B cell (primary cell): ENCODE results near the gene PRSS33. TPM values are rescaled to one million over a fixed set of nuclear protein-coding genes. Genes with fewer than 3 reads are reported as not detected.

ENCODE experiments used
- ATAC-seq: fragments of 200-7000 bp; cut with Tn5 transposase; one replicate; pipeline ENCODE4 v1.10.0; 2021; ENCODE audit warnings: low read depth, mild to moderate bottlenecking, moderate number of reproducible peaks, moderate library complexity
- CTCF ChIA-PET: fragments of 350-600 bp; sonication (Branson Sonifier 250); formaldehyde crosslinking; loops from one replicate; lab custom pipeline; 2021; ENCODE audit warnings: antibody characterized with exemption, inconsistent platforms; lab: Charles Lee
- POLR2A ChIA-PET: fragments of 350-600 bp; sonication (Branson Sonifier 250); formaldehyde crosslinking; loops from one replicate; lab custom pipeline; 2021; ENCODE audit warnings: antibody characterized with exemption; lab: Charles Lee
- DNase-seq: peaks from one replicate; pipeline ENCODE4 v3.0.0; 2013
- H2AFZ ChIP-seq: 2 replicates; pipeline ENCODE4 v1.6.1; 2012; ENCODE audit warnings: mild to moderate bottlenecking, low read depth, low read length; ENCODE audit not compliant: insufficient read depth, poor library complexity, severe bottlenecking
- H3K27ac ChIP-seq, 2 donors: 1 replicate in 1 of 2; 2 replicates in 1 of 2; pipeline ENCODE4 v1.5.1; 2012 to 2013; ENCODE audit warnings: low read length in 2 of 2, mild to moderate bottlenecking in 2 of 2, moderate library complexity in 1 of 2
- H3K27me3 ChIP-seq, 4 experiments: fragments of 200-600 bp in 1 of 4; sonication (generic) in 1 of 4; replicated peaks in 1 of 4; 1 replicate in 2 of 4; 2 replicates in 2 of 4; pipeline versions ENCODE4 v1.6.1 to v1.7.0; 2013 to 2016; ENCODE audit warnings: low read length in 3 of 4, mild to moderate bottlenecking in 2 of 4, mixed read lengths in 1 of 4, moderate library complexity in 1 of 4; ENCODE audit not compliant: insufficient read depth in 4 of 4, control insufficient read depth in 3 of 4; ENCODE audit errors: control extremely low read depth in 1 of 4
- H3K36me3 ChIP-seq, 2 experiments: replicated peaks in 1 of 2; 1 replicate in 1 of 2; 2 replicates in 1 of 2; pipeline versions ENCODE4 v1.6.1 to v1.7.1; 2013; ENCODE audit warnings: low read length in 1 of 2; ENCODE audit not compliant: insufficient read depth in 2 of 2, control insufficient read depth in 1 of 2; ENCODE audit errors: control extremely low read depth in 1 of 2, extremely low read depth in 1 of 2
- H3K4me1 ChIP-seq, 2 donors: fragments of 200-600 bp in 1 of 2; sonication (generic) in 1 of 2; 1 replicate in 1 of 2; 2 replicates in 1 of 2; pipeline versions ENCODE4 v1.5.1 to v1.6.1; 2013 to 2017; ENCODE audit warnings: low read length in 2 of 2; ENCODE audit not compliant: control insufficient read depth in 2 of 2, insufficient read depth in 2 of 2
- H3K4me2 ChIP-seq: replicated peaks from 2 replicates; pipeline ENCODE3; 2012; ENCODE audit warnings: mild to moderate bottlenecking, low read depth, low read length; ENCODE audit not compliant: poor library complexity, severe bottlenecking
- H3K4me3 ChIP-seq, 5 experiments: fragments of 200-600 bp in 1 of 5; sonication (generic) in 1 of 5; 1 replicate in 3 of 5; 2 replicates in 2 of 5; pipeline versions ENCODE4 v1.5.1 to v1.7.0; 2011 to 2016; ENCODE audit warnings: low read length in 4 of 5, mild to moderate bottlenecking in 4 of 5, low read depth in 2 of 5, control low read depth in 1 of 5, moderate library complexity in 1 of 5; ENCODE audit not compliant: insufficient read depth in 1 of 5; ENCODE audit errors: control extremely low read depth in 1 of 5, extremely low read depth in 1 of 5
- H3K79me2 ChIP-seq: fragments of 200-600 bp; sonication (generic); one replicate; pipeline ENCODE4 v1.6.0; 2016; ENCODE audit warnings: low read length; ENCODE audit not compliant: control insufficient read depth, insufficient read depth
- H3K9ac ChIP-seq: fragments of 200-600 bp; sonication (generic); 2 replicates; pipeline ENCODE4 v1.6.1; 2017; ENCODE audit warnings: mild to moderate bottlenecking, low read length, moderate library complexity
- H3K9me3 ChIP-seq, 3 donors: one replicate each; pipeline versions ENCODE4 v1.6.1 to v1.7.1; 2013; ENCODE audit warnings: low read length in 2 of 3; ENCODE audit not compliant: control insufficient read depth in 2 of 3, insufficient read depth in 1 of 3; ENCODE audit errors: control extremely low read depth in 1 of 3
- H4K20me1 ChIP-seq: 2 replicates; pipeline ENCODE4 v1.6.0; 2012; ENCODE audit warnings: mild to moderate bottlenecking, low read length; ENCODE audit not compliant: insufficient read depth, control insufficient read depth, poor library complexity, severe bottlenecking
- H3K27ac Mint-ChIP-seq: one replicate; pipeline ENCODE4 v1.8.0; 2021; ENCODE audit warnings: mixed read lengths
- H3K27me3 Mint-ChIP-seq: one replicate; pipeline ENCODE4 v1.8.0; 2021; ENCODE audit warnings: mixed read lengths
- H3K4me1 Mint-ChIP-seq: one replicate; pipeline ENCODE4 v1.8.0; 2021; ENCODE audit warnings: mixed read lengths
- H3K4me3 Mint-ChIP-seq: one replicate; pipeline ENCODE4 v1.8.0; 2021; ENCODE audit warnings: mixed read lengths
- H3K9me3 Mint-ChIP-seq: one replicate; pipeline ENCODE4 v1.8.0; 2022; ENCODE audit warnings: mixed read lengths; ENCODE audit not compliant: insufficient read depth
- EZH2 ChIP-seq: IDR thresholded peaks from 2 replicates; pipeline ENCODE4 v1.6.1; 2012; ENCODE audit warnings: borderline replicate concordance, low read depth, mild to moderate bottlenecking, moderate library complexity, low read length; ENCODE audit not compliant: insufficient read depth, poor library complexity, severe bottlenecking
- WGBS: methylation state at CpG from one replicate; pipeline ENCODE4 v1.1.5; 2013; ENCODE audit warnings: missing lambda C conversion rate; ENCODE audit not compliant: insufficient coverage; 5-methylcytosine and 5-hydroxymethylcytosine counted together
- intact Hi-C: fragments of 100-400 bp; cut with micrococcal nuclease; formaldehyde crosslinking; loops from one replicate; pipeline ENCODE4 v1.10.0; 2022
- polyA plus RNA-seq: library from polyadenylated mRNA; depleted of rRNA; stranded (reverse); fragments of >200 nt; gene quantifications from 2 replicates; pipeline ENCODE4 v1.2.3, GENCODE V29; 2012
- total RNA-seq, 2 donors: library from RNA; stranded (reverse); fragments of 120-200 nt in 1 of 2; gene quantifications; 1 replicate in 1 of 2; 2 replicates in 1 of 2; pipeline versions ENCODE4 v1.2.3 to v1.2.4, GENCODE V29; 2013 to 2022
- TF ChIP-seq, protein P1 (sequence below): fragments of 200-600 bp; IDR thresholded peaks from one replicate; pipeline ENCODE4 v1.8.0; 2022; ENCODE audit warnings: antibody characterized with exemption, mild to moderate bottlenecking

PRSS33 gene
- total and polyA plus RNA-seq, 2 donors (not counting 1 experiment from before 2014, with no cell fraction given), result not detected

GRCh38 chr16:2821487-2822157 is 34.3 kb upstream of the PRSS33 start:
- no peaks in the 10 kb centered on the region for H3K9me3 Mint-ChIP-seq
- Histone ChIP-seq H3K36me3 (no peaks in the 10 kb centered on the region), H3K9me3 (no peaks in the 10 kb centered on the region), H4K20me1 (no peaks in the 10 kb centered on the region), H3K27ac (no peak overlapping the region), H3K79me2 (no peaks in the 10 kb centered on the region), H2AFZ (no peak overlapping the region), H3K27me3 (no peaks in the 10 kb centered on the region), H3K4me1 (no peaks in the 10 kb centered on the region), H3K4me3 (no peak overlapping the region), H3K9ac (no peak overlapping the region), H3K4me2 (no peak overlapping the region)
- no peak overlapping the region for H3K4me3 Mint-ChIP-seq
- ATAC-seq, result no peak
- peaks cover 7% of the 10 kb centered on the region for H3K27me3 Mint-ChIP-seq
- no peak overlapping the region for H3K27ac Mint-ChIP-seq
- intact Hi-C loops, result no loop called here
- no peak for DNase-seq
- CTCF ChIA-PET, result no interaction called here
- TF ChIP-seq, protein P1, sequence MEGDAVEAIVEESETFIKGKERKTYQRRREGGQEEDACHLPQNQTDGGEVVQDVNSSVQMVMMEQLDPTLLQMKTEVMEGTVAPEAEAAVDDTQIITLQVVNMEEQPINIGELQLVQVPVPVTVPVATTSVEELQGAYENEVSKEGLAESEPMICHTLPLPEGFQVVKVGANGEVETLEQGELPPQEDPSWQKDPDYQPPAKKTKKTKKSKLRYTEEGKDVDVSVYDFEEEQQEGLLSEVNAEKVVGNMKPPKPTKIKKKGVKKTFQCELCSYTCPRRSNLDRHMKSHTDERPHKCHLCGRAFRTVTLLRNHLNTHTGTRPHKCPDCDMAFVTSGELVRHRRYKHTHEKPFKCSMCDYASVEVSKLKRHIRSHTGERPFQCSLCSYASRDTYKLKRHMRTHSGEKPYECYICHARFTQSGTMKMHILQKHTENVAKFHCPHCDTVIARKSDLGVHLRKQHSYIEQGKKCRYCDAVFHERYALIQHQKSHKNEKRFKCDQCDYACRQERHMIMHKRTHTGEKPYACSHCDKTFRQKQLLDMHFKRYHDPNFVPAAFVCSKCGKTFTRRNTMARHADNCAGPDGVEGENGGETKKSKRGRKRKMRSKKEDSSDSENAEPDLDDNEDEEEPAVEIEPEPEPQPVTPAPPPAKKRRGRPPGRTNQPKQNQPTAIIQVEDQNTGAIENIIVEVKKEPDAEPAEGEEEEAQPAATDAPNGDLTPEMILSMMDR, result no peak
- TF ChIP-seq EZH2, result no peak
- H3K4me1 Mint-ChIP-seq, result no peaks in the 10 kb centered on the region
- 79% methylated on average over 3 of the region's 9 CpGs for WGBS
- POLR2A ChIA-PET, result no interaction called here

- H3K9ac ChIP-seq, result no peak overlapping the region
- no peak overlapping the region for H3K4me2 ChIP-seq
- Mint-ChIP-seq H3K9me3 (no peaks in the 10 kb centered on the region), H3K27me3 (peaks cover 7% of the 10 kb centered on the region), H3K4me3 (no peak overlapping the region), H3K4me1 (no peaks in the 10 kb centered on the region), H3K27ac (no peak overlapping the region)
- ATAC-seq, result no peak
- no peak overlapping the region for H2AFZ ChIP-seq
- ChIA-PET POLR2A (no interaction called here), CTCF (no interaction called here)
- no peak for TF ChIP-seq EZH2
- TF ChIP-seq, protein P1, result no peak
- no peaks in the 10 kb centered on the region for H3K79me2 ChIP-seq
- 89% methylated on average over 7 of the region's 14 CpGs for whole genome bisulfite sequencing
- H3K4me1 ChIP-seq, result no peaks in the 10 kb centered on the region
- intact Hi-C loops, result no loop called here
- H3K36me3 ChIP-seq, result no peaks in the 10 kb centered on the region
- H3K27me3 ChIP-seq, result no peaks in the 10 kb centered on the region
- H3K27ac ChIP-seq, result no peak overlapping the region
- no peak for DNase-seq
- no peak overlapping the region for H3K4me3 ChIP-seq
- no peaks in the 10 kb centered on the region for H3K9me3 ChIP-seq
- H4K20me1 ChIP-seq, result no peaks in the 10 kb centered on the region
Observed at GRCh38 chr16:2820836-2821486, 33.6 kb upstream of the PRSS33 start.
